H1 (cell line): Measurements from ENCODE around the gene ONECUT2. TPM values are rescaled to one million over a fixed set of nuclear protein-coding genes. Genes with fewer than 3 reads are reported as not detected.

Experiments used
- CTCF ChIA-PET: fragments of 300-600 bp; sonication (Branson Sonifier 250); formaldehyde crosslinking; loops from one replicate; lab custom pipeline; 2021; ENCODE audit not compliant: partially characterized antibody; lab: Charles Lee
- POLR2A ChIA-PET: fragments of 300-600 bp; sonication (Branson Sonifier 250); formaldehyde crosslinking; loops from one replicate; lab custom pipeline; 2021; ENCODE audit warnings: inconsistent platforms; ENCODE audit not compliant: partially characterized antibody; lab: Charles Lee
- DNase-seq, 2 experiments: peaks; one replicate each; pipeline versions ENCODE4 v3.0.0 to v3.0.0-alpha.2; 2010 to 2022; ENCODE audit warnings: low spot score in 2 of 2, low read depth in 1 of 2, mixed read lengths in 1 of 2
- FAIRE-seq: peaks from 2 replicates; lab custom pipeline; 2011; peaks lifted over from hg19 to GRCh38; lab: Jason Lieb, UNC
- H2AFZ ChIP-seq: 2 replicates; pipeline ENCODE4 v1.8.1; 2012; ENCODE audit warnings: low read length, inconsistent platforms
- H2AK5ac ChIP-seq: 2 replicates; pipeline ENCODE4 v1.6.1; 2013; ENCODE audit warnings: low read depth, low read length
- H2BK120ac ChIP-seq: replicated peaks from 2 replicates; pipeline ENCODE3; 2013; ENCODE audit warnings: low read depth, low read length, inconsistent platforms
- H2BK12ac ChIP-seq: 2 replicates; pipeline ENCODE4 v1.6.1; 2013; ENCODE audit warnings: low read depth, low read length
- H2BK15ac ChIP-seq: 2 replicates; pipeline ENCODE4 v1.6.1; 2013; ENCODE audit warnings: low read length
- H2BK20ac ChIP-seq: 2 replicates; pipeline ENCODE4 v1.6.1; 2013; ENCODE audit warnings: low read length
- H2BK5ac ChIP-seq: 2 replicates; pipeline ENCODE4 v1.6.1; 2013; ENCODE audit warnings: low read depth, low read length
- H3K14ac ChIP-seq: 2 replicates; pipeline ENCODE4 v1.6.1; 2013; ENCODE audit warnings: inconsistent platforms; ENCODE audit not compliant: insufficient read length
- H3K18ac ChIP-seq: 2 replicates; pipeline ENCODE4 v1.6.1; 2013; ENCODE audit warnings: low read length; ENCODE audit errors: extremely low read depth
- H3K23ac ChIP-seq: 2 replicates; pipeline ENCODE4 v1.6.1; 2013; ENCODE audit warnings: inconsistent platforms; ENCODE audit not compliant: insufficient read length
- H3K23me2 ChIP-seq: 2 replicates; pipeline ENCODE4 v1.6.1; 2013; ENCODE audit warnings: low read depth, low read length
- H3K27ac ChIP-seq: 2 replicates; pipeline ENCODE4 v1.6.1; 2011; ENCODE audit warnings: low read depth, low read length, inconsistent platforms
- H3K27me3 ChIP-seq, 4 experiments: replicated peaks in 1 of 4; 1 replicate in 1 of 4; 2 replicates in 3 of 4; pipeline versions ENCODE4 v1.6.1 to v1.8.1; 2011 to 2013; ENCODE audit warnings: low read length in 3 of 4, mild to moderate bottlenecking in 3 of 4, inconsistent platforms in 2 of 4, mixed read lengths in 2 of 4, moderate library complexity in 1 of 4; ENCODE audit not compliant: control insufficient read depth in 3 of 4, insufficient read depth in 3 of 4; ENCODE audit errors: extremely low read depth in 1 of 4
- H3K36me3 ChIP-seq, 4 experiments: 2 replicates each; pipeline versions ENCODE4 v1.6.1 to v1.8.1; 2011 to 2013; ENCODE audit warnings: mild to moderate bottlenecking in 4 of 4, low read length in 3 of 4, moderate library complexity in 2 of 4, control low read depth in 1 of 4, inconsistent platforms in 1 of 4; ENCODE audit not compliant: insufficient read depth in 4 of 4, control insufficient read depth in 2 of 4
- H3K4ac ChIP-seq: replicated peaks from 2 replicates; pipeline ENCODE3; 2013; ENCODE audit warnings: low read length, low read depth, mixed read lengths, inconsistent platforms; ENCODE audit not compliant: insufficient read length
- H3K4me1 ChIP-seq, 4 experiments: replicated peaks in 1 of 4; 1 replicate in 1 of 4; 2 replicates in 3 of 4; pipeline versions ENCODE4 v1.6.1 to v1.8.1; 2011 to 2013; ENCODE audit warnings: low read length in 3 of 4, inconsistent platforms in 2 of 4, mixed read lengths in 1 of 4; ENCODE audit not compliant: insufficient read depth in 4 of 4, control insufficient read depth in 3 of 4
- H3K4me2 ChIP-seq, 2 experiments: 2 replicates each; pipeline versions ENCODE4 v1.6.1 to v1.8.1; 2011 to 2013; ENCODE audit warnings: low read depth in 2 of 2, low read length in 2 of 2, control low read depth in 1 of 2, inconsistent platforms in 1 of 2, mild to moderate bottlenecking in 1 of 2; ENCODE audit not compliant: insufficient read depth in 1 of 2
- H3K4me3 ChIP-seq, 4 experiments: fragments of 200-600, 300-600 bp in 1 of 4; sonication (generic), shearing (Covaris generic), sonication (Bioruptor Twin) in 1 of 4; 2 replicates each; pipeline versions ENCODE4 v1.5.1 to v1.8.1; 2011 to 2016; ENCODE audit warnings: low read length in 4 of 4, low read depth in 3 of 4, control low read depth in 2 of 4, inconsistent platforms in 2 of 4, mild to moderate bottlenecking in 2 of 4, mixed read lengths in 1 of 4, moderate library complexity in 1 of 4; ENCODE audit not compliant: insufficient read depth in 2 of 4; ENCODE audit errors: extremely low read depth in 1 of 4
- H3K56ac ChIP-seq: replicated peaks from 2 replicates; pipeline ENCODE3; 2013; ENCODE audit warnings: low read depth, mild to moderate bottlenecking, mixed read lengths, low read length, inconsistent platforms; ENCODE audit not compliant: insufficient read length
- H3K79me1 ChIP-seq: 2 replicates; pipeline ENCODE4 v1.6.1; 2013; ENCODE audit warnings: low read depth, low read length, control low read depth
- H3K79me2 ChIP-seq, 2 experiments: 2 replicates each; pipeline versions ENCODE4 v1.6.1 to v1.8.1; 2012 to 2013; ENCODE audit warnings: low read length in 2 of 2, mild to moderate bottlenecking in 2 of 2, inconsistent platforms in 1 of 2; ENCODE audit not compliant: insufficient read depth in 2 of 2, control insufficient read depth in 1 of 2
- H3K9ac ChIP-seq, 4 experiments: replicated peaks in 1 of 4; 1 replicate in 1 of 4; 2 replicates in 3 of 4; pipeline versions ENCODE4 v1.6.1 to v1.8.1; 2011 to 2013; ENCODE audit warnings: low read depth in 3 of 4, low read length in 3 of 4, control low read depth in 2 of 4, mild to moderate bottlenecking in 2 of 4, moderate library complexity in 2 of 4, inconsistent platforms in 1 of 4; ENCODE audit errors: extremely low read depth in 1 of 4
- H3K9me3 ChIP-seq, 2 experiments: 2 replicates each; pipeline versions ENCODE4 v1.6.1 to v1.8.1; 2012 to 2013; ENCODE audit warnings: mild to moderate bottlenecking in 2 of 2, moderate library complexity in 2 of 2, control low read depth in 1 of 2, inconsistent platforms in 1 of 2, low read depth in 1 of 2, low read length in 1 of 2, mixed read lengths in 1 of 2; ENCODE audit not compliant: insufficient read depth in 2 of 2
- H4K20me1 ChIP-seq, 2 experiments: replicated peaks in 1 of 2; 2 replicates each; pipeline versions ENCODE3 to v1.8.1; 2011 to 2013; ENCODE audit warnings: inconsistent platforms in 2 of 2, low read length in 2 of 2, mild to moderate bottlenecking in 1 of 2; ENCODE audit not compliant: insufficient read depth in 2 of 2, control insufficient read depth in 1 of 2
- H4K5ac ChIP-seq: 2 replicates; pipeline ENCODE4 v1.6.1; 2013; ENCODE audit warnings: low read length, low read depth, mixed read lengths, inconsistent platforms; ENCODE audit not compliant: insufficient read length
- H4K8ac ChIP-seq: 2 replicates; pipeline ENCODE4 v1.8.0; 2013; ENCODE audit warnings: mild to moderate bottlenecking, moderate library complexity, low read length, inconsistent platforms; ENCODE audit not compliant: insufficient read depth; ENCODE audit errors: extremely low read depth
- H4K91ac ChIP-seq: replicated peaks from 2 replicates; pipeline ENCODE3; 2013; ENCODE audit warnings: low read length, mixed read lengths, inconsistent platforms; ENCODE audit not compliant: insufficient read length
- ASH2L ChIP-seq: fragments of 200-600, 300-600 bp; sonication (generic); IDR thresholded peaks from one replicate; pipeline ENCODE4 v1.7.1; 2017; ENCODE audit warnings: low read length
- RFX5 ChIP-seq: IDR thresholded peaks from 2 replicates; pipeline ENCODE4 v1.6.1; 2011; ENCODE audit warnings: low read depth, low read length, improper control_type of control experiment, borderline replicate concordance
- WGBS, 2 experiments: shearing (Covaris generic) in 1 of 2; methylation state at CpG; one replicate each; pipeline versions ENCODE4 v1.1.6 to v1.1.7; 2013 to 2015; ENCODE audit warnings: low lambda C conversion rate in 2 of 2, mixed read lengths in 2 of 2, inconsistent platforms in 1 of 2, low coverage in 1 of 2, missing lambda C conversion rate in 1 of 2; ENCODE audit not compliant: insufficient replicate concordance in 2 of 2, insufficient coverage in 1 of 2, insufficient read length in 1 of 2; ENCODE audit errors: extremely low coverage in 1 of 2, missing lambda C conversion rate in 1 of 2; 5-methylcytosine and 5-hydroxymethylcytosine counted together
- polyA plus RNA-seq, 7 experiments: library from polyadenylated mRNA; depleted of rRNA in 3 of 7; stranded (reverse) in 5 of 7; unstranded in 2 of 7; fragments of >200 nt in 5 of 7; fragments of 200-250 nt in 2 of 7; gene quantifications; 1 replicate in 5 of 7; 2 replicates in 1 of 7; 4 replicates in 1 of 7; pipeline versions ENCODE4 v1.2.1 to v1.2.3, GENCODE V29; 2011 to 2013; ENCODE audit warnings: missing spikeins in 2 of 7, mixed read lengths in 2 of 7
- total RNA-seq: library from RNA; stranded (reverse); fragmentation: NEBNext Ultra II Directional; extraction: Animal tissue kit (Norgen Biotek cat#: 25700); gene quantifications from 2 replicates; pipeline ENCODE4 v1.2.1, GENCODE V29; 2021

The ONECUT2 gene
- total and polyA plus RNA-seq, 2 of the 8 experiments (the other 6 are each of a cell fraction or from before 2014, with no cell fraction given): 0.38 to 1.9 TPM

- no peak overlapping the region for H3K4ac ChIP-seq
- peak; percentile 41 for TF ChIP-seq ASH2L
- no peak for TF ChIP-seq RFX5
- TF ChIP-seq, all 59 proteins: peak for 1
- peak; percentile 52 for FAIRE-seq
- H2BK5ac ChIP-seq: peak overlapping the region; percentile 67; the same call in 1 of the 2 replicates
- peak overlapping the region; percentile 85 for H2AFZ ChIP-seq
- no peak overlapping the region for H3K23ac ChIP-seq
- peak in 1 of 2 experiments; percentile 52 for DNase-seq
- no peaks in the 10 kb centered on the region for H4K20me1 ChIP-seq
- no peaks in the 10 kb centered on the region; the same call in 1 of the 2 replicates for H3K23me2 ChIP-seq
- H3K56ac ChIP-seq: no peak overlapping the region
- peak overlapping the region; percentile 66; the same call in 1 of the 2 replicates for H4K8ac ChIP-seq
- H4K5ac ChIP-seq: no peak overlapping the region
- H2AK5ac ChIP-seq: no peak overlapping the region
- H3K36me3 ChIP-seq: no peaks in the 10 kb centered on the region
- H2BK120ac ChIP-seq: no peak overlapping the region
- no peak overlapping the region for H3K14ac ChIP-seq
- H2BK12ac ChIP-seq: peak overlapping the region; percentile 1; the same call in 1 of the 2 replicates
- 63% methylated on average over 16 of the region's 16 CpGs; no CpG with 5 or more reads in 1 of the 2 experiments for WGBS, 2 experiments
- no peaks in the 10 kb centered on the region for H3K79me1 ChIP-seq
- H4K91ac ChIP-seq: no peak overlapping the region
- peak overlapping the region in 1 of 4 experiments; percentile 18; a peak in 1 of 7 replicates for H3K9ac ChIP-seq
- H3K79me2 ChIP-seq: no peaks in the 10 kb centered on the region
- peak overlapping the region in 1 of 2 experiments; percentile 35; a peak in 1 of 4 replicates for H3K4me2 ChIP-seq
- no peaks in the 10 kb centered on the region for H3K27me3 ChIP-seq
- no peak overlapping the region; a peak in 1 of 8 replicates for H3K4me3 ChIP-seq
- H2BK15ac ChIP-seq: no peak overlapping the region
- no peak overlapping the region for H2BK20ac ChIP-seq
- no peak overlapping the region for H3K18ac ChIP-seq
- no peak overlapping the region for H3K27ac ChIP-seq
- POLR2A ChIA-PET: interaction anchor here (1.0 kb wide), 1 partner anchor 16 kb away, joined by 3 read pairs; no protein-coding TSS in a partner anchor
- H3K4me1 ChIP-seq: peaks cover 5 to 14% (median 7%) of the 10 kb centered on the region in 4 experiments; a peak in 5 of 7 replicates
- CTCF ChIA-PET: interaction anchor here (1.0 to 2.5 kb wide), 6 partner anchors 13 to 98 kb away, joined by 3 to 10 read pairs (median 4); partner anchors contain the start of gene ONECUT2
- no peaks in the 10 kb centered on the region for H3K9me3 ChIP-seq
Observed at GRCh38 chr18:57533006-57533867, 98.1 kb downstream of the ONECUT2 start.
